Activated CD8-positive, alpha-beta memory T cell treated with anti-CD3 and anti-CD28 coated beads for 36 hours (primary cell): ENCODE results near the gene UQCR11. TPM values are rescaled to one million over a fixed set of nuclear protein-coding genes. Genes with fewer than 3 reads are reported as not detected.

ENCODE experiments used
- CTCF ChIA-PET: fragments of 350-600 bp; sonication (Branson Sonifier 250); formaldehyde crosslinking; loops from one replicate; lab custom pipeline; 2021; ENCODE audit warnings: antibody characterized with exemption; lab: Charles Lee
- POLR2A ChIA-PET: fragments of 350-600 bp; sonication (Branson Sonifier 250); formaldehyde crosslinking; loops from one replicate; lab custom pipeline; 2021; ENCODE audit warnings: antibody characterized with exemption; lab: Charles Lee
- total RNA-seq, 2 experiments: library from RNA; stranded (reverse); gene quantifications; one replicate each; pipeline ENCODE4 v1.2.3, GENCODE V29; 2021

Gene UQCR11
- total RNA-seq, 2 experiments from 2014 or later, result 254 to 264 TPM

DNA sequence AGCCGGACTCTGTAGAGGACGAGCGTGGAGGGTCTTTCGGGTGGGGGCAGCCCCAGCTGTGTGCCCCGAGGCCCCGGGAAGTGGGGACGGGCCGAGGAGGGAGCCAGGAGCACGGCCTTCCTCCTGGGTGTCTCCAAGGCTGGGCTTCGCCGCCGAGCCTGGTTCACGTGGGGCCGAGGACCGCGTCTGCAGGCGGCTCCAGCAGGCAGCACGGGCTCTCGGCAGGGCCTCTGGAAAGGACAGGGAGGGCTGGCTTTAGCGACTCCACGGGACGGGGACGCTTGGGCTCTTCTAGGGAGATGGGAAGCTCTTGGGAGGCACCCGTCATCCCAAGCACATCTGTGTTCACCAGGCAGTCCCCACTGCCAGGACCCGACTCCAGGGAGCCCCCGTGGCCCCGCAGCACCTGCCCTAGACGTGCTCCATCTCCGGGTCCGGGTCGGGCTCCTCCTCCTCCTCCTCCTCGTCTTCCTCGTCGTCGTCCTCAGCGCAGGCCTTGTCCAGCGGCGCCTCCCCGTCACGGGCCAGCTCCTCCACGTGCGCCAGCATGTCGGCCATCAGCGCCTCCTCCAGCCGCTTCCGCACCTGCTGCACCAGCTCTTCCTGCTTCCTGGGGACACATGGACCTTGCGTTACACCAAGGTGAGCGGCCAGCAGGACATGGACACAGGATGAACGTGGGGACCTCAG is 27.2 kb downstream of the UQCR11 start:
- CTCF ChIA-PET, result interaction anchor here (1.8 kb wide), 1 partner anchor 8 kb away, joined by 6 read pairs; no protein-coding TSS in a partner anchor

DNA sequence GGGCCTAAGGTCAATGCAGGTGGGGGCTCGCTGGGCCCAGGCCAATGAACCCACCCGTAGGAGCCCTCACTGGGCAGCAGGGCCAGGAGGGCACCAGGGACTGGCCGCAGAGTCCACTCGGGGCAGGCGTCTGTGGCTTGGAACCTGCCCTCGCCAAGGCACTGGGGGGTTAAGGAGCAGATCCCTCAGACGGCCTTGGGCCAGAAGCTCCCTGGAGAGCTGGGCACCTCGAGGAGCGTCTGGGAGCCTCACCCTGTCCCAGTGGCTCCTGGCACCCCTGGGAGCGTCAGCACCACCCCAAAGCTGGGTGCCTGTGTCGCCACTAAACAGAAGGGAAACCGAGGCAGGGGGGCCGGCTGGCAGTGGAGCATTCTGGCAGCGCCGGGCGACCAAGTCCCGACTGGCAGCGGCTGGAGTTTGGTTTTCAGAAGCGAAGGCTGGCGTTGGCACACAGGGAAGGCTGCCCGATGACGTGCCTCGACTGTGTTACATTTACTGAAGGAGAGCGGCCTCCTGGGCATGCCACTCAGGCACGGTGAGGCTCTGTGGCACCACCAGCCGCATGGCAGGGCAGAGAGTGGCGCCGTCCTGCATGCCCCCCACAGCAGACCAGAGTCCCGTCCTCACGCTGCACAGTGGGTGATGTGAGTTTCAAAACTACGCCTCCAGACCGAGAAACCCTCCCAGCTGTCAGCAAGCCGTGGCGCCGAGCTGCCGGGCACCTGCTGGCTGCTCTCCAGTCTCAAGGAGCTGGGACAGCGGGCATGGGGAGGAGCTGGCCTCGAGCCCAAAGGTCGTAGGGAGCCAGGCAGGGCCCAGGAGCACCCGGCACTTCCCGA is 28.0 kb downstream of the UQCR11 start:
- ChIA-PET CTCF (no interaction called here), POLR2A (no interaction called here)

More for the DNA sequence above, 27.2 kb downstream of the UQCR11 start:
- POLR2A ChIA-PET, result no interaction called here

- ChIA-PET CTCF (no interaction called here), POLR2A (no interaction called here)
Measured at GRCh38 chr19:1576242-1577089, 28.8 kb downstream of the UQCR11 start.

DNA sequence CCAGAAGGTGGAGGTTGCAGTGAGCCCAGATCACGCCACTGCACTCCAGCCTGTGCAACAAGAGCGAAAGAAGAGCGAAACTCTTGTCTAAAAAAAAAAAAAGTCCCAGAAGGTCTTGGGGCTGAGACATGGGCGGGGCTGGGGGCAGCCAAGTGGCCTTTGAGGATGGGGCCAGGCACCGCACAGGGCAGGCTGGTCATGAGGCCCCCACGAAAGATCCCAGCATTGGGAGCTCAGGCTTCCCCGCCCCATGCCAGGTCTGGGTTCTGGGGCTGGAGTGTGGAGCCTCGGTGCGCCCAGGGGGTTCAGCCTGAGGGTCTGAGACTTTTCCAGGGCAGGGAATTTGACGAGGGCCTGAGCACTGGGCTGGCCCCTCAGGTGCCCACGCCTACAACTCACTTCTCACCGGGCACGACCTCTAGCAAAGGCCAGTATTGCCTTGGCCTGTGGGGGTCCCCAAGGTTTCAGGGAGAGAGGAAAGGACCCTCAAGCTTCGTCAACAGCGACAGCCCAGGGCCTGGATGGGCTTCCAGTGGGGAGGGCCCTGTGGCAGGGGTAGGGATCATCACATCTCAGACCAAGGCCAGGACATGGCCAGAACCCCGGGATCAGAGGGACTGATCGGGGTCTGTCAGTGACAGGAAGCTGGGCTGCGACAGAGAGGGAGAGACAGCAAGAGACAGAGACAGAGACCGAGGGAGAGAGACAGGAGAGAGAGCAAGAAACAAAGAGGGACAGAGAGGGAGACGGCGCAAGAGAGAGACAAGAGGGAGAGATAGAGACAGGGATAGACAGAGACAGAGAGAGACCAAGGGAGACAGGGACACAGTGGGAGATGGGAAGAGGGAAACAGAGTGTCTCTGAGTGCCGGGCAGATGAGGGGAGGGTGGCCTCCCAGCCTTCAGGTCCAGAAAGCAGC is 29.7 kb downstream of the UQCR11 start:
- POLR2A ChIA-PET, result no interaction called here
- CTCF ChIA-PET, result no interaction called here

DNA sequence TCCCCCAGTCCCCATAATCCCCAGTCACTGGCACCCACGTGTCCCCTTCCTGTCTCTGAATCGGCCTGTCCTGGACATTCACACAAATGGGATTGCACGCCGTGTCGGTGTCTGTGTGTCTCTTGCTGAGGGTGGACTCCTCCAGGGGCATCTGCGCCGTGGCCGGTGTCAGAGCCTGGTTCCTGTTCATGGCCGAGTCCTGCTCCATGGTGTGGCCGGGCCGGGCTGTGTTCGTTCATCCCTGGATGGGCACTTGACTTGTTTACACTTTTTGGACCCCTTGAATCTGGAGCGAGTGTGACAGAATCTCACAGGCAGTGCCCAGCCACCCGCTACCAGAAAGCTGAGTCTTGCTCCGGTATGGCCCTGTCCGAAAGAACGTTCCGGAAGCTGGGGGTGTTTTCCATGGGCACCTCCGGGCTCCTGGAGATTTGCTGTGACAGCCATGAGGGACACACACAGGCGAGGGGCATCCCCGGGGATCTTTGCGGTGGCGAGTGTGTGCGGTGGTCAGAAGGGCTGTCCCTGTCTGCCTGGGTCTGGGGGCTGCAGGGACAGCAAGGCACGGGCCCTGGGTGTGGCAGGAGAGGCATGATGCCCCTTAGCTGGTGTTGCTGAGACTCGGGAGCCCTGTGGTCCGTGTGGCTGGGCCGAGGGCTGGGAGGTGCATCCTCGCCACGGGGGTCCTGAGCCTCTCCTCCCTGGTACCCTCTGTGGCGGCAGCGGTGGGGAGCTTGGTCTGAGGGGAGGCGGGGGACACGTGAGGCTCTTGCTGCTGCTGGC is 30.7 kb downstream of the UQCR11 start:
- ChIA-PET CTCF (no interaction called here), POLR2A (no interaction called here)

GRCh38 chr19:1572795-1573194 is 32.5 kb downstream of the UQCR11 start:
- ChIA-PET CTCF (interaction anchor here (2.1 kb wide), 1 partner anchor 27 kb away, joined by 4 read pairs; no protein-coding TSS in a partner anchor), POLR2A (no interaction called here)

DNA sequence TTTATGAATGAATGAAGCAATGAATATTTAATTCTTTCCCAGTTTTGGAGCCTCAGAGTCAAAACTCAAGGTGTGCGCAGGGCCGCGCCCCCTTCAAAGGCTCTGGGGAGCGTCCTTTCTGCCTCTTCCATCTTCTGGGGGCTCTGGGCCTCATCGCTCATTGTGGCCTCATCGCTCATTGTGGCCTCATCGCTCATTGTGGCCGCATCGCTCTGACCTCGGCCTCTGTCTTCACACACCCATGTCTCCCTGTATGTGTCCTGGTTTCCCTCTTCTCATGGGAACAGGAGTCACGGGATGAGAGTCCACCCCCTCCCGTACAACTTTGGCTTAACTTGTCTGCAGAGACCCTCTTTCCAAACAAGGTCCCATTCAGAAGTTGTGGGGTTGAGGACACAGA is 33.9 kb downstream of the UQCR11 start:
- ChIA-PET CTCF (no interaction called here), POLR2A (no interaction called here)

- POLR2A ChIA-PET, result no interaction called here
- CTCF ChIA-PET, result interaction anchor here (1.8 kb wide), 1 partner anchor 8 kb away, joined by 6 read pairs; no protein-coding TSS in a partner anchor
Measured at GRCh38 chr19:1570836-1571235, 34.4 kb downstream of the UQCR11 start.

DNA sequence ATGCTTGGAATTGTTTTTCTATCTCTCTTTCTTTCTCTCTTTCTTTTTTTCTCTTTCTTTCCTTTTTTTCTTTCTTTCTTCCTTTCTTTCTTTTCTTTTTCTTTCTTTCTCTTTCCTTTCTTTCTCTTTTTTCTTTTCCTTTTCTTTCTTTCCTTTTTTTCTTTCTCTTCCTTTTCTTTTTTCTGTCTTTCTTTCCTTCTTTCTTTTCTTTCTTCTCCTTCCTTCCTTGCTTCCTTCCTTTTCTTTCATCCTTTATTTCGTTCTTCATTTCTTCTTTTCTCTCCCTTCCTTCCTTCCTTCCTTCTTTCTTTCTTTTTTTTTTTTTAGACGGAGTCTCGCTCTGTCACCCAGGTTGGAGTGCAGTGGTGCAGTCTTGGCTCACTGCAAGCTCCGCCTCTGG is 35.3 kb downstream of the UQCR11 start:
- POLR2A ChIA-PET, result interaction anchor here (0.6 kb wide), 1 partner anchor 19 kb away, joined by 4 read pairs; no protein-coding TSS in a partner anchor
- CTCF ChIA-PET, result interaction anchor here (1.8 kb wide), 1 partner anchor 9 kb away, joined by 6 read pairs; no protein-coding TSS in a partner anchor

DNA sequence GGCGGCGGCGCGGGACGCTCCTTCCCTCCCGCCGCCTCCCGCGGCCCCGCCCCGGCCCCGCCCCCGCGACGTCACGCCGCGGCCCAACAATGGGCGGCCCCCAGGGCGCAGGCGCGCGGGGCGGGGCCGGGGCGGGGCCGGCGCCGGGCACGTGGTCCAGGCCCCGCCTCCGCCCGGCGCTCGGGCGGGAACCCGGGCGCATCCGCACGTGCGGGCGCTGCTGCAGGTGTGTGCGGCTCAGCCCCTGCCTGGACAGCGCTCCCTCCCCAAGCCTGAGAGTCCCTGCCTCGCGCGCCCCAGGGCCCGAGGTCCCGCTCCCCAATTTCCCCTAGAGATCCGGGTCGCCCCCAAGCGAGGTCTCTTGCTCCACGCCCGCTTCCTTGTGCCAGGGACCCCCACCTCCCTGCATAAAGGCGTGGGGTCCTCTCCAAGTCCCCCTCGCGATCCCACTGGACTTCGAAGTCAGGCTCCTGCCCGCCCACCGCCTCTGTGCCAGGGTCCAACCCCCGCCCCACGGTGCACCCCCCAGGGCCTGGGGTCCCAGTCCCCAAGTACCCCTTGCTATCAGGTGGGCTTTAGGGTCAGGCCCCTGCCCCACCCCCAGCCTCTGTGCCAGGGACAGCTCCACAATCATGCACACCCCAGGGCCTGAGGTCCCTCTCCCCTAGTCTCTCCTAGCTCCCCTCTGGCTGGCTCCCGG is 36.8 kb downstream of the UQCR11 start, which contains the start of gene MEX3D:
MEX3D (minus strand) TSS at position 6 of the 700 bp plus-strand sequence. CDS start 267 bp downstream, outside the sequence.
- ChIA-PET CTCF (no interaction called here), POLR2A (interaction anchor here (0.5 kb wide), 1 partner anchor 11 kb away, joined by 3 read pairs; no protein-coding TSS in a partner anchor)

DNA sequence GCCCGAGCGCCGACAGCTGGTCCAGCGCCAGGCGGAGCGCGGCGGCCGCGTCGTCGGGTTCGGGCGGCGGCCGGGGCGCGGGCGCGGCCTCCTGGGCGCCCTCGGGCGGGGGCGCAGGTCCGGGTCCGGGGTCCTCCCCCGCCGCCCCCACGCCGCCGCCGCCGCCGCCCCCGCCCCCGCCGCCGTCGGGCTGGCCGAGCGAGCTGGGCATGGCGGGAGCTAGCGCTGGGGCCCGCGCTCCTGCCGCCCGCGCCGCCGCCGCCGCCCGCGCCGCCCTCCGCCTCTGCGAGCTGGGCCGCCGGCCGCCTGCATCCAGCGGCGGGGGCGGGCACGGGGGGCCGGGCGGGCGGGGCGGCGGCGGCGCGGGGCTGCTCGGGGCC is 37.4 kb downstream of the UQCR11 start:
- ChIA-PET POLR2A (no interaction called here), CTCF (no interaction called here)

- POLR2A ChIA-PET, result no interaction called here
Measured at GRCh38 chr19:1567116-1567847, 38.0 kb downstream of the UQCR11 start.

DNA sequence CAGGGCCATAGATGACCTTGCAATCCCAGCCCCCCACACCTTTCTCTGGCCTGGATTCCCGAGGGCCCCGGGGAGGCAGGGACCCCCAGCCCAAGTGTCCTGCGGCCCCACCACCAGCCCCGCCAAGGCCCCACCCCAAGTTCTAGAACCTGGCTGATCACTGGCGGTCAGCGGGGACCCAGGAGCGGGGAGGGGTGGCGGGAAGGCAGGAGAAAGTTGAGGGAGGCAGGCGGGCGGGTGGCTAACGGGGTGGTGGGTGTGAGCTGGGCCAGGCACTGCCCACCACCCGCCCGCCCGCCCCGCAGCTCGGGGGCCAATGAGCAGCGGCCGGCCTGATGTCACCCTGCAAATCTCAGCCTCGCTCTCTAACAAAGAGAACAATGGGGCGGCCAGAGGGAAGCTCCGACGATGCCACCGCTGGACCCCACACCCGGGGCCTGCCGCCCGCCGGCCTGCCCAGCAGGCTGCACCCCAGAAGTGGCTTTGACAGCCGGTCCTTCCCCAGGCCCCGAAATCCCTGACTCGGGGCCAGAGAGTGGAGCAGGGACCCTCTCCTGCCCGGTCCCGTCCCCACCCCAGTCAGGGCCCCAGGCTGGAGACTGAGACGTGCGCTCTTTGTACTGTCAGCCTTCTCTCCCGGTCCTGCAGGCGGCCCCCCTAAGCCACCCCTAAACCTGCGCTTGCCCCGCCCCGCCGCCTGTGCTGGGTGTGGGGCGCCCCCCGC is 38.7 kb downstream of the UQCR11 start:
- POLR2A ChIA-PET, result no interaction called here
- CTCF ChIA-PET, result interaction anchor here (2.3 kb wide), 1 partner anchor 21 kb away, joined by 8 read pairs; no protein-coding TSS in a partner anchor

More at GRCh38 chr19:1567116-1567847, 38.0 kb downstream of the UQCR11 start:
- CTCF ChIA-PET, result no interaction called here

- ChIA-PET POLR2A (no interaction called here), CTCF (no interaction called here)
Measured at GRCh38 chr19:1563251-1563650, 42.0 kb downstream of the UQCR11 start.

DNA sequence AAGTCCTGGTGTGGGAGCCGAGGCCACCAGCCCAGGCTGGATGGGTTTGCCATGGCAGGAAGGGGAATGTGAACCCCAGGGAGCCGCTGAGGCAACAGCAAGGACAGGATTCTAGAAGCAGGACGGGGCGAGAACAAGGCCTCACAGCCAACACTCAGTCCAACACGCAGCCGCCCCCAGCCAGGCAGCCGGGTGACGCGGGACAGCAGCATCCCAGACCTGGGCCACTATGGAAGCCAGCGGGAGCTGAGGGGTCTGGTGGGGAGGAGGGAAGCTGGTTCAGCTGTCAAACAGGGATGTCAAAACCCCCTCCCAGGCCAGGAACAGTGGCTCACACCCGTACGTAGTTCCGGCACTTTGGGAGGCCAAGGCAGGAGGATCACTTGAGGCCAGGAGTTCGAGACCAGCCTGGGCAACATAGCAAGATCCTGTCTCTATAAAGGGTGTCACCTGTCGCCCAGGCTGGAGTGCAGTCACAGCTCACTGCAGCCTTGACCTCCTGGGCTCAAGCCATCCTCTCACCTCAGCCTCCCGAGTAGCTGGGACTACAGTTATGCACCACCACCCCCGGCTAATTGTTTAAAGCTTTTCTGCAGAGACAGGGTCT is 43.9 kb downstream of the UQCR11 start:
- ChIA-PET POLR2A (no interaction called here), CTCF (interaction anchor here (1.3 kb wide), 1 partner anchor 15 kb away, joined by 3 read pairs; no protein-coding TSS in a partner anchor)
